ENCODE results near the gene BOC. TPM values are rescaled to one million over a fixed set of nuclear protein-coding genes. Genes with fewer than 3 reads are reported as not detected.

BOC gene
- total RNA-seq, 1 experiment from 2014 or later, result 3.5 TPM

DNA sequence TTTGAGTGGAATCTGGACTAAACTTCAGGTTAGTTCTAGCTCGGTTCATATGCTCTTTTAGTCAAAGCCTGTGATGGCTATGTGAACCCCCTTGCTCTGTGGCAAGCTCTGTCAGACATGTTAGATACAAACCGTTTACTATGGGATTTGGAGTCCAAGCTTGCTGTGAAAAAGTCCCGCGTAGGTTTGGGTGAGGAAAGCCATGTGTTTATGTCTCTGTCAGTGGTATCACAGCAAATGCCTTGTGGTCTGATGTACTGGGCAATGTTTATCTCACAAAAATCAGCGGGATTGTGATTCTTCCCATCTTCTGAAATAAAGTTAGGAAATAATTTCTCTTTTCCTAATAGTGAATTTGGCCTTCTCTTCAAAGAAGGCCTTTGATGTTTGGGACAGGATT lies 5.0 kb downstream of the BOC start:
- H3K36me3 Mint-ChIP-seq (ENCODE audit: insufficient read depth in 1 of 3, low read depth in 3 of 3), result peaks cover 0 to 23% (median 8%) of the 10 kb centered on the region in 3 experiments; a peak in 5 of 7 replicates
- H2BK20ac ChIP-seq (ENCODE audit: low read depth, low read length, poor library complexity, severe bottlenecking), result no peak overlapping the region

More for the DNA sequence above, 5.0 kb downstream of the BOC start:
- no peak overlapping the region for H4K8ac ChIP-seq (replicated peaks; ENCODE audit: insufficient read length, low read depth, low read length)
- H2BK120ac ChIP-seq (ENCODE audit: low read depth, low read length, poor library complexity, severe bottlenecking), result no peak overlapping the region
- no peak overlapping the region for H3K4me3 Mint-ChIP-seq
- no peak overlapping the region for H3T11ph ChIP-seq (ENCODE audit: low read length)
- H4K20me1 ChIP-seq (ENCODE audit: control insufficient read depth, insufficient read depth, insufficient read length), result no peaks in the 10 kb centered on the region
- H3K23ac ChIP-seq (ENCODE audit: insufficient read length, low read depth, low read length), result no peak overlapping the region
- peaks cover 15% of the 10 kb centered on the region; the same call in 1 of the 2 replicates for H3K27me3 ChIP-seq (ENCODE audit: insufficient read depth, low read length)
- no peaks in the 10 kb centered on the region for H3K9me3 Mint-ChIP-seq
- H3K4me2 ChIP-seq (ENCODE audit: insufficient read depth, insufficient read length, low read length), result no peak overlapping the region
- no peak overlapping the region for H3K9ac ChIP-seq (ENCODE audit: extremely low read depth, insufficient read length, low read length)
- no peak overlapping the region for H4K5ac ChIP-seq (ENCODE audit: insufficient read length, low read depth, low read length)
- no peak overlapping the region for H3K4ac ChIP-seq (ENCODE audit: low read depth, low read length)
- no CpG with 5 or more reads among the region's 5 CpGs for WGBS (ENCODE audit: extremely low coverage, insufficient read length, low lambda C conversion rate)
- no peak overlapping the region for H2AK5ac ChIP-seq (ENCODE audit: insufficient read length, low read length)
- no peak overlapping the region for H3K18ac ChIP-seq (ENCODE audit: insufficient read length, low read depth, low read length)
- H2AFZ ChIP-seq (ENCODE audit: low read length), result no peak overlapping the region
- TF ChIP-seq, protein P1, sequence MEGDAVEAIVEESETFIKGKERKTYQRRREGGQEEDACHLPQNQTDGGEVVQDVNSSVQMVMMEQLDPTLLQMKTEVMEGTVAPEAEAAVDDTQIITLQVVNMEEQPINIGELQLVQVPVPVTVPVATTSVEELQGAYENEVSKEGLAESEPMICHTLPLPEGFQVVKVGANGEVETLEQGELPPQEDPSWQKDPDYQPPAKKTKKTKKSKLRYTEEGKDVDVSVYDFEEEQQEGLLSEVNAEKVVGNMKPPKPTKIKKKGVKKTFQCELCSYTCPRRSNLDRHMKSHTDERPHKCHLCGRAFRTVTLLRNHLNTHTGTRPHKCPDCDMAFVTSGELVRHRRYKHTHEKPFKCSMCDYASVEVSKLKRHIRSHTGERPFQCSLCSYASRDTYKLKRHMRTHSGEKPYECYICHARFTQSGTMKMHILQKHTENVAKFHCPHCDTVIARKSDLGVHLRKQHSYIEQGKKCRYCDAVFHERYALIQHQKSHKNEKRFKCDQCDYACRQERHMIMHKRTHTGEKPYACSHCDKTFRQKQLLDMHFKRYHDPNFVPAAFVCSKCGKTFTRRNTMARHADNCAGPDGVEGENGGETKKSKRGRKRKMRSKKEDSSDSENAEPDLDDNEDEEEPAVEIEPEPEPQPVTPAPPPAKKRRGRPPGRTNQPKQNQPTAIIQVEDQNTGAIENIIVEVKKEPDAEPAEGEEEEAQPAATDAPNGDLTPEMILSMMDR (conservative IDR thresholded peaks at IDR 0.05), result no peak
- H3K79me1 ChIP-seq (ENCODE audit: insufficient read depth, low read depth, low read length, poor library complexity, severe bottlenecking), result no peaks in the 10 kb centered on the region
- H2BK12ac ChIP-seq (ENCODE audit: insufficient read length, low read depth, low read length), result no peak overlapping the region
- no peak overlapping the region for H3K27ac ChIP-seq (ENCODE audit: insufficient read length, low read depth, low read length)
- H3K79me2 ChIP-seq (ENCODE audit: insufficient read depth, low read length), result no peaks in the 10 kb centered on the region
- no peaks in the 10 kb centered on the region for H3K9me3 ChIP-seq (ENCODE audit: control insufficient read depth, low read depth, low read length)
- H4K91ac ChIP-seq (ENCODE audit: insufficient read length, low read depth, low read length), result no peak overlapping the region
- no peak overlapping the region for H3K56ac ChIP-seq (ENCODE audit: insufficient read length, low read depth, low read length)
- H2BK15ac ChIP-seq (ENCODE audit: low read depth, low read length), result no peak overlapping the region
- no peak for DNase-seq
- H3K27ac Mint-ChIP-seq, result no peak overlapping the region
- H3K23me2 ChIP-seq (ENCODE audit: insufficient read length, low read depth, low read length, poor library complexity, severe bottlenecking), result peaks cover 12% of the 10 kb centered on the region
- H2BK5ac ChIP-seq (ENCODE audit: insufficient read length, low read length), result no peak overlapping the region
- H3K27me3 Mint-ChIP-seq (ENCODE audit: low read depth), result peaks cover 43% of the 10 kb centered on the region
- H3K14ac ChIP-seq (ENCODE audit: insufficient read depth, low read length), result no peak overlapping the region
- H3K4me1 Mint-ChIP-seq, result peaks cover 25 to 37% of the 10 kb centered on the region in 2 experiments
- H3K4me1 ChIP-seq (ENCODE audit: insufficient read depth, low read length), result peaks cover 3% of the 10 kb centered on the region; the same call in 1 of the 2 replicates
